Liver (tissue), 9 donors: Measurements from ENCODE around the gene GNAI2. TPM values are rescaled to one million over a fixed set of nuclear protein-coding genes. Genes with fewer than 3 reads are reported as not detected.
"Not testable (repeated sequence)": the region's sequence is repeated elsewhere in the genome, so short reads cannot be mapped to it uniquely, and the experiment has no call there.

Source experiments
- DNase-seq: peaks from one replicate; pipeline ENCODE4 v3.0.0-alpha.2; 2017; ENCODE audit warnings: low spot score
- H3K27ac ChIP-seq, 2 donors: one replicate each; pipeline ENCODE4 v1.7.0; 2013; ENCODE audit warnings: inconsistent platforms in 2 of 2, low read length in 2 of 2, control low read depth in 1 of 2, low read depth in 1 of 2, mild to moderate bottlenecking in 1 of 2
- H3K27me3 ChIP-seq, 4 donors: one replicate each; pipeline versions ENCODE4 v1.6.1 to v1.7.0; 2013; ENCODE audit warnings: low read length in 3 of 4, inconsistent platforms in 1 of 4, mild to moderate bottlenecking in 1 of 4, moderate library complexity in 1 of 4; ENCODE audit not compliant: control insufficient read depth in 4 of 4, insufficient read depth in 4 of 4
- H3K36me3 ChIP-seq, 4 donors: one replicate each; pipeline versions ENCODE4 v1.6.1 to v1.7.0; 2013; ENCODE audit warnings: low read length in 3 of 4, mild to moderate bottlenecking in 3 of 4, low read depth in 1 of 4, moderate library complexity in 1 of 4; ENCODE audit not compliant: control insufficient read depth in 4 of 4, insufficient read depth in 3 of 4
- H3K4me1 ChIP-seq, 4 donors: one replicate each; pipeline versions ENCODE4 v1.6.1 to v1.7.0; 2013; ENCODE audit warnings: low read length in 3 of 4, mild to moderate bottlenecking in 3 of 4, moderate library complexity in 1 of 4; ENCODE audit not compliant: control insufficient read depth in 4 of 4, insufficient read depth in 4 of 4
- H3K4me3 ChIP-seq, 3 donors: one replicate each; pipeline versions ENCODE4 v1.6.1 to v1.7.0; 2013; ENCODE audit warnings: low read length in 3 of 3, control low read depth in 1 of 3, low read depth in 1 of 3, mild to moderate bottlenecking in 1 of 3
- H3K9ac ChIP-seq, 2 donors: one replicate each; pipeline ENCODE4 v1.7.0; 2013; ENCODE audit warnings: low read length in 2 of 2, mild to moderate bottlenecking in 2 of 2, moderate library complexity in 2 of 2, control low read depth in 1 of 2, low read depth in 1 of 2
- H3K9me3 ChIP-seq, 4 donors: one replicate each; pipeline versions ENCODE4 v1.6.1 to v1.7.0; 2013; ENCODE audit warnings: low read length in 3 of 4; ENCODE audit not compliant: control insufficient read depth in 4 of 4
- ATF3 ChIP-seq: IDR thresholded peaks from 2 replicates; pipeline ENCODE4 v1.6.1; 2016; ENCODE audit warnings: antibody characterized with exemption
- CTCF ChIP-seq: fragments of 150-350 bp; IDR thresholded peaks from 2 replicates; pipeline ENCODE4 v1.5.1; 2017; ENCODE audit warnings: improper control_type of control experiment, low read depth, low read length; ENCODE audit not compliant: missing input control
- EGR1 ChIP-seq, 2 donors: IDR thresholded peaks; 2 replicates each; pipeline ENCODE4 v1.6.1; 2016 to 2018; ENCODE audit warnings: antibody characterized with exemption in 2 of 2, low read depth in 2 of 2
- GABPA ChIP-seq, 2 donors: IDR thresholded peaks in 1 of 2; conservative IDR thresholded peaks in 1 of 2; 2 replicates each; pipeline ENCODE4 v1.6.1; 2016; ENCODE audit warnings: antibody characterized with exemption in 2 of 2, mild to moderate bottlenecking in 1 of 2, moderate library complexity in 1 of 2
- HNF4G ChIP-seq: IDR thresholded peaks from 2 replicates; pipeline ENCODE4 v1.6.1; 2016; ENCODE audit warnings: antibody characterized with exemption
- REST ChIP-seq: IDR thresholded peaks from 2 replicates; pipeline ENCODE4 v1.6.1; 2016; ENCODE audit warnings: antibody characterized with exemption, mild to moderate bottlenecking
- WGBS: extraction: QIAGEN DNeasy Blood & Tissue Kit; methylation state at CpG from one replicate; pipeline ENCODE4 v1.1.7; 2013; 5-methylcytosine and 5-hydroxymethylcytosine counted together
- polyA plus RNA-seq, 2 donors: library from polyadenylated mRNA; stranded (reverse) in 1 of 2; unstranded in 1 of 2; fragments of 200-250 nt in 1 of 2; fragments of >200 nt in 1 of 2; fragmentation: Nextera tagmentation in 1 of 2; extraction: Ambion mirVana in 1 of 2; gene quantifications; one replicate each; pipeline versions ENCODE4 v1.2.1 to v1.2.3, GENCODE V29; 2013 to 2015
- total RNA-seq, 2 donors: library from RNA; depleted of rRNA; stranded (reverse); fragments of >200 nt; gene quantifications; one replicate each; pipeline ENCODE4 v1.2.3, GENCODE V29; 2014
- TF ChIP-seq, protein P1 (sequence below): IDR thresholded peaks from 2 replicates; pipeline ENCODE4 v1.6.1; 2016; ENCODE audit warnings: antibody characterized with exemption
- donor health status: healthy.
- donor health status: healthy.
- donor health status: healthy.
- donor health status: healthy.
- donor health status: healthy.

GNAI2 gene
- total and polyA plus RNA-seq, 4 donors, result 58.3 to 86.3 (median 62.3) TPM

DNA sequence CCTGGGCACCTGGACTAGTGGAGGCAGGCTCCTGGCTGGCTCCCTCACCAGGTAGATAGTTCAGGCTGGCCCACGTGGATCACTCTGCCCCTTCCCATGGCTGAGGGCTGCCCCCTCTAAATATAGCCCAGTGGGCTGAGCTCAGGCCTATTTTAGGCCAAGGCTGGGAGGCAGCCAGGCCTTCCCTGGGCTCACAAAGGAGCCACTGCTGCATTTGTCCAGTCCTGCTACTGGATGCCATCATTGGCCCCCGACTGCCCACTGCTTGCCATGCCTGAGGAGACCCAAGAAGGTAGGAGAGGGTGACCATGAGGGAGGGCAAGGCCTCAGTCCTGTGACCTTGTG is 42.8 kb downstream of the GNAI2 start, which contains the start of gene LSMEM2 (continued):
- no peak for TF ChIP-seq REST

DNA sequence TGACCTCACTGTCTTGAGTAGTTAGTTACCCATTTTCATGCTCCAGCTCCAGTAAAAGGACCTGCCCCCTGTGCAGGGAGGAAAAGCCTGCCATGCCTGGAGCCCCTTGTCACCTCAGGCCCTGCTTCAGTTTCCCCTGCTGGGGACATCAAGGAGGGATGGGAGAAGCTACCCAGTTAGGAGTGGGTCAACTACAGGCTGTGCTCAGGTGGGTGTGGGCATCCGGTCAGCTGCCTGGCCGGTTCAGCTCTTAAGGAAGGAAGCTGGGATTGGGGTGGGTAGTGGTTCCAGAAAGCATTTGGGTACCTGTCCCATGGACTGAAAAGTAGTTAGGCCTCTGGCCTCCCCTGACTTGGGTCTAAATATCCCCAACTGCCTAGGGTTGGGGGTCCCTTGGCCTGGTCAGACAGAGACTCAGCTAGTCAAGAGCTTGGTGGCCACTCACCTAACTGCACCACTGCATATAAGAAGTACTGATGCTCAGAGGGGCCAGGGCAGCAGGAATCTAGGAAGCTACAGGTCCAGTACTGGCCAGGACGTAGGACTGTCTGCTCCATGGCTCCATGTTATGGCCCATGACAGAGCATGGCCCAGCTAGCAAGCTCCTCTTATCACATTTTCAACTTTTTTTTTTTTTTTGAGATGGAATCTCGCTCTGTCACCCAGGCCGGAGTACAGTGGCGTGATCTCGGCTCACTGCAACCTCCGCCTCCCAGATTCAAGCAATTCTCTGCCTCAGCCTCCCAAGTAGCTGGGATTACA is 43.4 kb downstream of the GNAI2 start:
- TF ChIP-seq EGR1 (IDR thresholded peaks at IDR 0.05; ENCODE audit: low read depth in 2 of 2), result no peak
- TF ChIP-seq CTCF, result no peak
- no peak for TF ChIP-seq GABPA (IDR thresholded peaks at IDR 0.05 in 1 of 2, conservative IDR thresholded peaks at IDR 0.05 in 1 of 2)
- no peak for TF ChIP-seq ATF3
- TF ChIP-seq, protein P1, sequence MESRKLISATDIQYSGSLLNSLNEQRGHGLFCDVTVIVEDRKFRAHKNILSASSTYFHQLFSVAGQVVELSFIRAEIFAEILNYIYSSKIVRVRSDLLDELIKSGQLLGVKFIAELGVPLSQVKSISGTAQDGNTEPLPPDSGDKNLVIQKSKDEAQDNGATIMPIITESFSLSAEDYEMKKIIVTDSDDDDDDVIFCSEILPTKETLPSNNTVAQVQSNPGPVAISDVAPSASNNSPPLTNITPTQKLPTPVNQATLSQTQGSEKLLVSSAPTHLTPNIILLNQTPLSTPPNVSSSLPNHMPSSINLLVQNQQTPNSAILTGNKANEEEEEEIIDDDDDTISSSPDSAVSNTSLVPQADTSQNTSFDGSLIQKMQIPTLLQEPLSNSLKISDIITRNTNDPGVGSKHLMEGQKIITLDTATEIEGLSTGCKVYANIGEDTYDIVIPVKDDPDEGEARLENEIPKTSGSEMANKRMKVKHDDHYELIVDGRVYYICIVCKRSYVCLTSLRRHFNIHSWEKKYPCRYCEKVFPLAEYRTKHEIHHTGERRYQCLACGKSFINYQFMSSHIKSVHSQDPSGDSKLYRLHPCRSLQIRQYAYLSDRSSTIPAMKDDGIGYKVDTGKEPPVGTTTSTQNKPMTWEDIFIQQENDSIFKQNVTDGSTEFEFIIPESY, result no peak
- TF ChIP-seq HNF4G, result no peak
- WGBS, result 95% methylated on average over 8 of the region's 8 CpGs
- no peak for DNase-seq
- Histone ChIP-seq H3K4me1 (peaks cover under 1 to 19% (median 3%) of the 10 kb centered on the region in 4 donors), H3K27me3 (peaks cover 0 to 2% (median 0%) of the 10 kb centered on the region in 4 donors), H3K36me3 (no peaks in the 10 kb centered on the region), H3K9ac (no peak overlapping the region), H3K9me3 (no peaks in the 10 kb centered on the region), H3K27ac (no peak overlapping the region), H3K4me3 (no peak overlapping the region)

- H3K4me3 ChIP-seq, H3K9me3 ChIP-seq, H3K27ac ChIP-seq, H3K9ac ChIP-seq, DNase-seq, H3K4me1 ChIP-seq, H3K27me3 ChIP-seq: not testable (repeated sequence)
- 93% methylated on average over 6 of the region's 6 CpGs for WGBS
- H3K36me3 ChIP-seq, result peaks cover 0 to 28% (median 19%) of the 10 kb centered on the region in 4 donors
Observed at GRCh38 chr3:50284121-50284520, 48.1 kb downstream of the GNAI2 start.
